ENCODE results near the gene SYNPR.

DNA sequence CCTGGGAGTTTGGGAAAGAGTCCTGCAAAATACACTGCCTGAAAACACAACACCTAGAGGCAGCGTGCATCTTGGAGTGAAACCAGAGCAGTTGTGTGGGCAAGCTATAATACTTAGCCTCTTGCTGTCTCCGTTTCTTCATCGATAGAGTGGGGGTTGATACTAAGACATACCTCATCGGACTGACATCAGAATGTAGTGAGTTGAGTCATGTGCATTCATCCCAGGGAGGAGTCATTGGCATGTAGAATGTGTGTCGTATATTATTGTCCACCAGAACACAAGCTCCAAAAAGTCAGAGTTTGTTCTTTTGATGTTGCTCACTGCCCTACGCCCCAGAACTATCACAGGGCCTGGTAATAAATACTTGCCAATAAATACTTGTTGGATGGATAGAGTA is 378.7 kb downstream of the SYNPR start:
- TF ChIP-seq GATA2 (IDR thresholded peaks at IDR 0.05; ENCODE audit: low read depth, low read length): no peak
- TF ChIP-seq GATA3 (IDR thresholded peaks at IDR 0.05; ENCODE audit: low read depth, low read length): no peak

Measured in SH-SY5Y (cell line).